ENCODE measurements around the gene TDRD5.

DNA sequence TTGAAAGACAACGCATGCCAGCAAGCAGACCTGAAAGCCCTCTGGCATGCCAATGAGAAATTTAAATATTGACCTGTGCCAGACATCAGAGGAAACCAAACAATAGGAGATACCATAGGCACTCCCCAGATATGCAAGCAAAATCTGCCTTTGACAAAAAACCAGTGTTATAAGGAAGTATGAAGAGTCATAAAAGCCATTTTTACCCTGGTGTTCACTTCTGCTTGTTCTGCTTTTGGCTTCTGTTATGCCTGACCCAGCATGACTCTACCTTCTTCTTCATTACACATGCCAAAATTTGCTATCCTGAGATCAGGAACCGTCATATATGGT, 42.3 kb upstream of the TDRD5 start:
- TF ChIP-seq, protein P1, sequence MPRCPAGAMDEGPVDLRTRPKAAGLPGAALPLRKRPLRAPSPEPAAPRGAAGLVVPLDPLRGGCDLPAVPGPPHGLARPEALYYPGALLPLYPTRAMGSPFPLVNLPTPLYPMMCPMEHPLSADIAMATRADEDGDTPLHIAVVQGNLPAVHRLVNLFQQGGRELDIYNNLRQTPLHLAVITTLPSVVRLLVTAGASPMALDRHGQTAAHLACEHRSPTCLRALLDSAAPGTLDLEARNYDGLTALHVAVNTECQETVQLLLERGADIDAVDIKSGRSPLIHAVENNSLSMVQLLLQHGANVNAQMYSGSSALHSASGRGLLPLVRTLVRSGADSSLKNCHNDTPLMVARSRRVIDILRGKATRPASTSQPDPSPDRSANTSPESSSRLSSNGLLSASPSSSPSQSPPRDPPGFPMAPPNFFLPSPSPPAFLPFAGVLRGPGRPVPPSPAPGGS (IDR thresholded peaks at IDR 0.05): no peak
- TF ChIP-seq ZFP36 (IDR thresholded peaks at IDR 0.05; ENCODE audit: borderline replicate concordance, partially characterized antibody) (no peak), CEBPB (IDR thresholded peaks at IDR 0.05) (no peak)
- TF ChIP-seq, protein P2, sequence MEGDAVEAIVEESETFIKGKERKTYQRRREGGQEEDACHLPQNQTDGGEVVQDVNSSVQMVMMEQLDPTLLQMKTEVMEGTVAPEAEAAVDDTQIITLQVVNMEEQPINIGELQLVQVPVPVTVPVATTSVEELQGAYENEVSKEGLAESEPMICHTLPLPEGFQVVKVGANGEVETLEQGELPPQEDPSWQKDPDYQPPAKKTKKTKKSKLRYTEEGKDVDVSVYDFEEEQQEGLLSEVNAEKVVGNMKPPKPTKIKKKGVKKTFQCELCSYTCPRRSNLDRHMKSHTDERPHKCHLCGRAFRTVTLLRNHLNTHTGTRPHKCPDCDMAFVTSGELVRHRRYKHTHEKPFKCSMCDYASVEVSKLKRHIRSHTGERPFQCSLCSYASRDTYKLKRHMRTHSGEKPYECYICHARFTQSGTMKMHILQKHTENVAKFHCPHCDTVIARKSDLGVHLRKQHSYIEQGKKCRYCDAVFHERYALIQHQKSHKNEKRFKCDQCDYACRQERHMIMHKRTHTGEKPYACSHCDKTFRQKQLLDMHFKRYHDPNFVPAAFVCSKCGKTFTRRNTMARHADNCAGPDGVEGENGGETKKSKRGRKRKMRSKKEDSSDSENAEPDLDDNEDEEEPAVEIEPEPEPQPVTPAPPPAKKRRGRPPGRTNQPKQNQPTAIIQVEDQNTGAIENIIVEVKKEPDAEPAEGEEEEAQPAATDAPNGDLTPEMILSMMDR (IDR thresholded peaks at IDR 0.05): no peak

Measured in A549 (cell line).